ENCODE measurements around the gene KLK3.

DNA sequence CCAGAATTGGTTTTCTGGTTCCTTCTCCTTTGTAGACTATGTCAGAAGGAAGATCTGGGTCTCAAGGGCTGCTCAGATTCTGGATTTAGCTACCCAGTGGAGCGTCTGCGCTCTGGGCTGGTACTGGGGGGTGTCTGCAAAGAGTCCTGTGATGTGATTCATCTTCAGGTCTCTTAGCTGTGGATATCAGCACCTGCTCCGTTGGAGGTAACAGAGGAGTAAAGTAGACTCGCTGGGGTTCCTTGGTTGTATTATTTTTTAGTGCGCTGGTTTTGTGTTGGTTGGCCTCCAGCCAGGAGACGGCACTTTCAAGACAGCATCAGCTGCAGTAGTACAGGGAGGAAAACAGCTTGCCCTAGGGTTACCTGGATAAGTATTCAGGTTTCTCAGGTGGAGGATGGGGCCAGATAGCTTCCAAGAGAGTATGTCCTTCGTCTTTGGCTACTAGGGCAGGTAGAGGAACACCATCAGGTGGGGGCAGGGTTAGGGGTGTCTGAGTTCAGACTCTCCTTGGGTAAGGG, 11.0 kb upstream of the KLK3 start:
- TF ChIP-seq, protein P1, sequence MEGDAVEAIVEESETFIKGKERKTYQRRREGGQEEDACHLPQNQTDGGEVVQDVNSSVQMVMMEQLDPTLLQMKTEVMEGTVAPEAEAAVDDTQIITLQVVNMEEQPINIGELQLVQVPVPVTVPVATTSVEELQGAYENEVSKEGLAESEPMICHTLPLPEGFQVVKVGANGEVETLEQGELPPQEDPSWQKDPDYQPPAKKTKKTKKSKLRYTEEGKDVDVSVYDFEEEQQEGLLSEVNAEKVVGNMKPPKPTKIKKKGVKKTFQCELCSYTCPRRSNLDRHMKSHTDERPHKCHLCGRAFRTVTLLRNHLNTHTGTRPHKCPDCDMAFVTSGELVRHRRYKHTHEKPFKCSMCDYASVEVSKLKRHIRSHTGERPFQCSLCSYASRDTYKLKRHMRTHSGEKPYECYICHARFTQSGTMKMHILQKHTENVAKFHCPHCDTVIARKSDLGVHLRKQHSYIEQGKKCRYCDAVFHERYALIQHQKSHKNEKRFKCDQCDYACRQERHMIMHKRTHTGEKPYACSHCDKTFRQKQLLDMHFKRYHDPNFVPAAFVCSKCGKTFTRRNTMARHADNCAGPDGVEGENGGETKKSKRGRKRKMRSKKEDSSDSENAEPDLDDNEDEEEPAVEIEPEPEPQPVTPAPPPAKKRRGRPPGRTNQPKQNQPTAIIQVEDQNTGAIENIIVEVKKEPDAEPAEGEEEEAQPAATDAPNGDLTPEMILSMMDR (IDR thresholded peaks at IDR 0.05; ENCODE audit: low read length), result no peak
- TF ChIP-seq EZH2 (IDR thresholded peaks at IDR 0.05; ENCODE audit: borderline replicate concordance, low read length), result no peak
